Astrocyte (in vitro differentiated cells and primary cell): Measurements from ENCODE around the gene NPAT.

Experiments used
- EZH2 ChIP-seq: IDR thresholded peaks from 2 replicates; pipeline ENCODE4 v1.6.1; 2012; ENCODE audit warnings: mild to moderate bottlenecking, low read length, inconsistent platforms; ENCODE audit not compliant: insufficient read depth
- TF ChIP-seq, protein P1 (sequence below): IDR thresholded peaks from 2 replicates; pipeline ENCODE4 v1.5.1; 2011; ENCODE audit warnings: low read depth, mild to moderate bottlenecking, inconsistent platforms, low read length, moderate library complexity; ENCODE audit not compliant: insufficient read depth

DNA sequence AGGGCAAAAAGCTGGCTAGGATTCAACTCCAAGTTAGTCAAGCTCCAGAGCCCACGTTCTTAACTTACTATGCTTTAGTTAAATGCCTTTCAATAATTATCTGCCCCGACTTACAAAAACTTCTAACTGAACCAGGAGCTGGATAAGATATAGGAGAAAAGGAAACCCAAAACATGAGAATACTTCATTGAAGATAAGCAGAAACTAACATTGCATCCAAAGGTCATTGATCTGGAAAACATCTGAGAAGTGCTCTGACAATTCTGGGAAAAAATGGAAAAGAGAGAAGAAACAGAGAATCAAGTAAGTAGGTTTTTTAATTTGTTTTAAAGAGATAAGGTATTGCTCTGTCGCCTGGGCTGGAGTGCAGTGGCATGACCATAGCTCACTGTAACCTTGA lies 73.9 kb downstream of the NPAT start:
- TF ChIP-seq, protein P1, sequence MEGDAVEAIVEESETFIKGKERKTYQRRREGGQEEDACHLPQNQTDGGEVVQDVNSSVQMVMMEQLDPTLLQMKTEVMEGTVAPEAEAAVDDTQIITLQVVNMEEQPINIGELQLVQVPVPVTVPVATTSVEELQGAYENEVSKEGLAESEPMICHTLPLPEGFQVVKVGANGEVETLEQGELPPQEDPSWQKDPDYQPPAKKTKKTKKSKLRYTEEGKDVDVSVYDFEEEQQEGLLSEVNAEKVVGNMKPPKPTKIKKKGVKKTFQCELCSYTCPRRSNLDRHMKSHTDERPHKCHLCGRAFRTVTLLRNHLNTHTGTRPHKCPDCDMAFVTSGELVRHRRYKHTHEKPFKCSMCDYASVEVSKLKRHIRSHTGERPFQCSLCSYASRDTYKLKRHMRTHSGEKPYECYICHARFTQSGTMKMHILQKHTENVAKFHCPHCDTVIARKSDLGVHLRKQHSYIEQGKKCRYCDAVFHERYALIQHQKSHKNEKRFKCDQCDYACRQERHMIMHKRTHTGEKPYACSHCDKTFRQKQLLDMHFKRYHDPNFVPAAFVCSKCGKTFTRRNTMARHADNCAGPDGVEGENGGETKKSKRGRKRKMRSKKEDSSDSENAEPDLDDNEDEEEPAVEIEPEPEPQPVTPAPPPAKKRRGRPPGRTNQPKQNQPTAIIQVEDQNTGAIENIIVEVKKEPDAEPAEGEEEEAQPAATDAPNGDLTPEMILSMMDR = no peak
- no peak for TF ChIP-seq EZH2
